Uterus (tissue), 4 donors: Measurements from ENCODE around the gene RIN2. TPM values are rescaled to one million over a fixed set of nuclear protein-coding genes. Genes with fewer than 3 reads are reported as not detected.

Experiments
- DNase-seq, 2 donors: peaks; one replicate each; pipeline ENCODE4 v3.0.0-alpha.2; 2019 to 2020
- H3K27ac ChIP-seq, 2 donors: fragments of 200-600 bp; sonication (generic); 1 replicate in 1 of 2; 2 replicates in 1 of 2; pipeline ENCODE4 v1.5.1; 2016 to 2018
- H3K27me3 ChIP-seq, 2 donors: fragments of 200-600 bp; sonication (generic); one replicate each; pipeline ENCODE4 v1.5.1; 2018 to 2019; ENCODE audit warnings: control low read depth in 1 of 2
- H3K36me3 ChIP-seq, 2 donors: fragments of 200-600 bp; sonication (generic); one replicate each; pipeline ENCODE4 v1.5.1; 2019; ENCODE audit warnings: control low read depth in 1 of 2
- H3K4me1 ChIP-seq, 2 donors: fragments of 200-600 bp; sonication (generic); one replicate each; pipeline ENCODE4 v1.5.1; 2018 to 2019; ENCODE audit warnings: control low read depth in 1 of 2
- H3K4me3 ChIP-seq, 2 donors: fragments of 200-600 bp; sonication (generic); 1 replicate in 1 of 2; 2 replicates in 1 of 2; pipeline ENCODE4 v1.5.1; 2018 to 2019; ENCODE audit warnings: mild to moderate bottlenecking in 1 of 2
- H3K9me3 ChIP-seq, 2 donors: fragments of 200-600 bp; sonication (generic); one replicate each; pipeline ENCODE4 v1.5.1; 2019; ENCODE audit warnings: control low read depth in 1 of 2
- CTCF ChIP-seq, 4 experiments: fragments of 200-600 bp in 2 of 4; fragments of 450-650 bp in 2 of 4; sonication (generic) in 2 of 4; IDR thresholded peaks; one replicate each; pipeline ENCODE4 v1.5.1; 2016 to 2019; ENCODE audit warnings: antibody characterized with exemption in 4 of 4, mild to moderate bottlenecking in 2 of 4, moderate library complexity in 1 of 4
- POLR2A ChIP-seq, 2 donors: fragments of 450-650 bp; IDR thresholded peaks; one replicate each; pipeline ENCODE4 v1.6.1; 2016; ENCODE audit warnings: antibody characterized with exemption in 2 of 2, mild to moderate bottlenecking in 1 of 2, moderate library complexity in 1 of 2
- intact Hi-C: fragments of 100-400 bp; cut with DNase I; formaldehyde crosslinking; loops from one replicate; pipeline ENCODE4 v1.15.1; 2023; ENCODE audit warnings: low total_unique reads
- total RNA-seq, 4 donors: library from RNA; depleted of rRNA in 3 of 4; stranded (reverse); fragments of >200 nt in 3 of 4; gene quantifications; one replicate each; pipeline versions ENCODE4 v1.1.0 to v1.2.4, GENCODE V29; 2014 to 2023
- donor health status: DM: yes; HTN: yes; CAD: no.

The RIN2 gene, protein sequence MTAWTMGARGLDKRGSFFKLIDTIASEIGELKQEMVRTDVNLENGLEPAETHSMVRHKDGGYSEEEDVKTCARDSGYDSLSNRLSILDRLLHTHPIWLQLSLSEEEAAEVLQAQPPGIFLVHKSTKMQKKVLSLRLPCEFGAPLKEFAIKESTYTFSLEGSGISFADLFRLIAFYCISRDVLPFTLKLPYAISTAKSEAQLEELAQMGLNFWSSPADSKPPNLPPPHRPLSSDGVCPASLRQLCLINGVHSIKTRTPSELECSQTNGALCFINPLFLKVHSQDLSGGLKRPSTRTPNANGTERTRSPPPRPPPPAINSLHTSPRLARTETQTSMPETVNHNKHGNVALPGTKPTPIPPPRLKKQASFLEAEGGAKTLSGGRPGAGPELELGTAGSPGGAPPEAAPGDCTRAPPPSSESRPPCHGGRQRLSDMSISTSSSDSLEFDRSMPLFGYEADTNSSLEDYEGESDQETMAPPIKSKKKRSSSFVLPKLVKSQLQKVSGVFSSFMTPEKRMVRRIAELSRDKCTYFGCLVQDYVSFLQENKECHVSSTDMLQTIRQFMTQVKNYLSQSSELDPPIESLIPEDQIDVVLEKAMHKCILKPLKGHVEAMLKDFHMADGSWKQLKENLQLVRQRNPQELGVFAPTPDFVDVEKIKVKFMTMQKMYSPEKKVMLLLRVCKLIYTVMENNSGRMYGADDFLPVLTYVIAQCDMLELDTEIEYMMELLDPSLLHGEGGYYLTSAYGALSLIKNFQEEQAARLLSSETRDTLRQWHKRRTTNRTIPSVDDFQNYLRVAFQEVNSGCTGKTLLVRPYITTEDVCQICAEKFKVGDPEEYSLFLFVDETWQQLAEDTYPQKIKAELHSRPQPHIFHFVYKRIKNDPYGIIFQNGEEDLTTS
- total RNA-seq: 10 to 100 TPM; 29.7 to 77.5 (median 59.6) TPM

DNA sequence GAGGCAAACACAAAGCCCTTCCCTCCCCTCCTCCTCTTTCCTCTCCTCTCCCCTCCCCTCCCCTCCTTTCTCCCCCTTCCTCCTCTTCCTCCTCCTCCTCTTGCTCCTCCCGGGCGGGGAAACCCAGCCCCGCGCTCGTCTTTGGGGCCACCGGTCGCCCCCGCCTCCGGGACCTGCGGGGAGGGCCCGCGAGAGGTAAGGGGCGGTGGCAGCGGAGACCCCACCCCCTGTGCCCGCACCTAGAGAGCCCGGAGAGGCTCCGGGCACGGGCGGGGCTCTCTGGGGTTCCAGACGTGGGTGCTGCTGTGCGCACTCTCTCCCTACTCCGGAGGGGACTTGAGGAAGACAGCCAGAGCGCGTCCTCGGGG lies at the start of gene RIN2:
RIN2 (plus strand) TSS at position 126 of the 368 bp plus-strand sequence. CDS start 131,344 bp downstream, outside the sequence.
- H3K27ac ChIP-seq: peak within 1 kb of the TSS; percentile 95 to 96
- H3K36me3 ChIP-seq: no peaks in the 10 kb centered on the region
- peaks cover 0 to 4% of the 10 kb centered on the region in 2 donors for H3K4me1 ChIP-seq
- H3K9me3 ChIP-seq: no peaks in the 10 kb centered on the region
- H3K27me3 ChIP-seq: no peaks in the 10 kb centered on the region
- TF ChIP-seq POLR2A (IDR thresholded peaks at IDR 0.05) (no peak), CTCF (IDR thresholded peaks at IDR 0.05) (no peak)
- intact Hi-C loops: no loop called here
- no peak for DNase-seq
- H3K4me3 ChIP-seq: peak within 1 kb of the TSS; percentile 73 to 82

GRCh38 chr20:19709635-19710335 lies 48.3 kb upstream of the RIN2 start:
- no peak for DNase-seq
- Histone ChIP-seq H3K9me3 (no peaks in the 10 kb centered on the region), H3K4me3 (no peak overlapping the region), H3K36me3 (no peaks in the 10 kb centered on the region), H3K4me1 (peaks cover 4 to 11% of the 10 kb centered on the region in 2 donors), H3K27me3 (no peaks in the 10 kb centered on the region), H3K27ac (peak overlapping the region; percentile 15 to 69)
- TF ChIP-seq CTCF (IDR thresholded peaks at IDR 0.05) (no peak), POLR2A (IDR thresholded peaks at IDR 0.05) (no peak)
- intact Hi-C loops: no loop called here

DNA sequence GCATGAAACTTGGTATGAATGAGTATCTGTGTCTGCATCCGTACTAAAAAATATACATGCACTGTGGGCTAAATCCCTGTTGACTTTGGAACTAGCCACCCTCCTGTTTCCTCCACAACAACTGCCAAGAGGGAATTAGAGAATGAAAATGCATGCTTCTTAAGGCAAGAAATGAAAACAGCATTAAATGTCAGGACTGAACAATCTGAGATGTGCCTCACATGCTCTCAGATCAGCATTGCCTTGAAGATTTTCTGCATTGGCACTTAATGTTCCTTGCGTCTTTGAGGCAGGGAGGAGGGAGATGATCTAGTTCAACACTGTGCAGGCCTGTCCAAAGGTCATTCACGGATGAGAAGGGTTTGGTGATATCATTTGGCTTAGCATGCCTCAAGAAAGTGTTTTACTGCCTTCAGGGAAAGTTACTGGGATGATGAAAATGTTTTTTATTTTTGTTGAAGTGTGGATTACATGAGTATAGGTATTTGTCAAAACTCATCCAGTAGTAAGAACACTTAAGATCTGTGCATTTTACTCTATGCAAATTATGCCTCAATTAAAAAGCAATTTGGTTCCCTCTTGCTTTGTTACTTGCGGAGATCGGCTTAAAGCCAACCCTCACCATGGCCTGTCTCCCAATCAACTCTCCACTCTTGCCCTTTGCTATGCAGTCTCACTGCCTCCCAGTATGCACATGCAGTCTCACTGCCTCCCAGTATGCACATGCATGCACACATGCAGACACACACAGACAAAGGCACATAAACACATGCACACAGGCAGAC lies 47.5 kb upstream of the RIN2 start:
- Histone ChIP-seq H3K4me3 (no peak overlapping the region), H3K4me1 (peaks cover 4 to 11% of the 10 kb centered on the region in 2 donors), H3K36me3 (no peaks in the 10 kb centered on the region), H3K9me3 (no peaks in the 10 kb centered on the region), H3K27me3 (no peaks in the 10 kb centered on the region), H3K27ac (peak overlapping the region in 1 of 2 donors; percentile 69)
- TF ChIP-seq POLR2A (IDR thresholded peaks at IDR 0.05) (no peak), CTCF (IDR thresholded peaks at IDR 0.05) (no peak)
- DNase-seq: peak in 1 of 2 donors; percentile 49
- intact Hi-C loops: no loop called here

DNA sequence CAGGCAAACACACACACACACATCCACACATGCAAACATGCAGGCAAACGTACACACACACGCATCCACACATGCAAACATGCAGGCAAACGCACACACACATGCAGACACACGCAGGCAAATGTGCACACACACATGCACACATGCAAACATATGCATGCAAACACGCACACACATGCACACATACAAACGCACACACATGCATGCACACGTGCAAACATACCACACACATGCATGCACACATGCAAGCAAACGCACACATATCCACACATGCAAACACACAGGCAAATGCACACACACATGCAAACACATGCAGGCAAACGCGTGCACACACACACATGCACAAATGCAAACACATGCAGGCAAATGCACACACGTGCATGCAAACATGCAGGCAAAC lies 46.9 kb upstream of the RIN2 start:
- H3K27me3 ChIP-seq: no peaks in the 10 kb centered on the region
- no peak overlapping the region for H3K4me3 ChIP-seq
- H3K36me3 ChIP-seq: no peaks in the 10 kb centered on the region
- no peak overlapping the region for H3K27ac ChIP-seq
- no peaks in the 10 kb centered on the region for H3K9me3 ChIP-seq
- intact Hi-C loops: no loop called here
- H3K4me1 ChIP-seq: peaks cover 4 to 11% of the 10 kb centered on the region in 2 donors
- no peak for TF ChIP-seq CTCF (IDR thresholded peaks at IDR 0.05)
- no peak for DNase-seq
